ENCODE data around the gene GPR78.

Gene GPR78

GRCh38 chr4:8609406-8609805, 29.2 kb downstream of the GPR78 start:
- TF ChIP-seq, protein P1, sequence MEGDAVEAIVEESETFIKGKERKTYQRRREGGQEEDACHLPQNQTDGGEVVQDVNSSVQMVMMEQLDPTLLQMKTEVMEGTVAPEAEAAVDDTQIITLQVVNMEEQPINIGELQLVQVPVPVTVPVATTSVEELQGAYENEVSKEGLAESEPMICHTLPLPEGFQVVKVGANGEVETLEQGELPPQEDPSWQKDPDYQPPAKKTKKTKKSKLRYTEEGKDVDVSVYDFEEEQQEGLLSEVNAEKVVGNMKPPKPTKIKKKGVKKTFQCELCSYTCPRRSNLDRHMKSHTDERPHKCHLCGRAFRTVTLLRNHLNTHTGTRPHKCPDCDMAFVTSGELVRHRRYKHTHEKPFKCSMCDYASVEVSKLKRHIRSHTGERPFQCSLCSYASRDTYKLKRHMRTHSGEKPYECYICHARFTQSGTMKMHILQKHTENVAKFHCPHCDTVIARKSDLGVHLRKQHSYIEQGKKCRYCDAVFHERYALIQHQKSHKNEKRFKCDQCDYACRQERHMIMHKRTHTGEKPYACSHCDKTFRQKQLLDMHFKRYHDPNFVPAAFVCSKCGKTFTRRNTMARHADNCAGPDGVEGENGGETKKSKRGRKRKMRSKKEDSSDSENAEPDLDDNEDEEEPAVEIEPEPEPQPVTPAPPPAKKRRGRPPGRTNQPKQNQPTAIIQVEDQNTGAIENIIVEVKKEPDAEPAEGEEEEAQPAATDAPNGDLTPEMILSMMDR (IDR thresholded peaks at IDR 0.05; ENCODE audit: low read depth, low read length, missing control alignments), result no peak
- no peak overlapping the region for H3K4me3 ChIP-seq (replicated peaks; ENCODE audit: low read depth, low read length)
- DNase-seq (ENCODE audit: extremely low read depth, low read depth), result no peak

GRCh38 chr4:8609824-8610350, 29.7 kb downstream of the GPR78 start:
- DNase-seq (ENCODE audit: extremely low read depth, low read depth), result no peak
- H3K4me3 ChIP-seq (replicated peaks; ENCODE audit: low read depth, low read length), result no peak overlapping the region
- TF ChIP-seq, protein P1 (IDR thresholded peaks at IDR 0.05; ENCODE audit: low read depth, low read length, missing control alignments), result no peak

DNA sequence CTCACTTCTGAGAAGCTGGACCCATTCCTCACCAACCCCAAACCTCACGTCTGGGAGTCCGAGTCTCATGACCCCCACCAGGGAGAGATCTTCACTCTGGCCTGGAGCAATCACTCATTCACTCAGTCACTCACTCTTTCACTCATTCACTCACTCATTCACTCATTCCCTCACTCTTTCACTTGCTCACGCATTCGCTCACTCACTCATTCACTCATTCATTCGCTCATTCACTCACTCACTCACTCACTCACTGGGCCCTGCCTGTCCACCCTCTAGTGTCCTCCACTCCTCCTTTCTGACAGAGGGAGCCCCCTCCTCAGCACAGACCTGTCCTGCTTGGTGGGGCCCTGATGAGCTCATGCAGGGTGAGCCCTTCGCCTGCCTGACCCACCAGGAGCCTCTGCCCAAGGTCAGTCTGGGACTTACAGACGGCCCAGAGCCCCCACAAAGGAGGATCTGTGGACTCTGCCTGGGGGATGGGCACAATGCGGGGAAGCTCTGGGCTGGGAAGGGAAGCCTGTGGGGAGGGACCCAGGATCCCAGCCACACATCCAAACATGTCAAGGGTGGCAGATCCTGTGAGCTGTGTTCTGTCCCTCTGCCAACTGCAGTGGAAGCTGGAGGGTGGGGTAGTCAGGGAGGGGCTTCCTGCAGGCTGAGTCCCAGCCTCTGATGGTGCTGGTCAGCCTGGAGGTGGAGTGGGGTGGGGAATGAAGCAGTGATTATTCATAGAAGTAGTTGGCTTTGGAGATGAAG, 30.8 kb downstream of the GPR78 start:
- no peak overlapping the region for H3K4me3 ChIP-seq (replicated peaks; ENCODE audit: low read depth, low read length)
- DNase-seq (ENCODE audit: extremely low read depth, low read depth), result no peak
- TF ChIP-seq, protein P1 (IDR thresholded peaks at IDR 0.05; ENCODE audit: low read depth, low read length, missing control alignments), result no peak

- no peak overlapping the region for H3K4me3 ChIP-seq (replicated peaks; ENCODE audit: low read depth, low read length)
- TF ChIP-seq, protein P1 (IDR thresholded peaks at IDR 0.05; ENCODE audit: low read depth, low read length, missing control alignments), result no peak
- DNase-seq (ENCODE audit: extremely low read depth, low read depth), result no peak
Observed at GRCh38 chr4:8612646-8613045, 32.5 kb downstream of the GPR78 start.

GRCh38 chr4:8613421-8614364, 33.5 kb downstream of the GPR78 start:
- DNase-seq (ENCODE audit: extremely low read depth, low read depth), result no peak
- no peak overlapping the region for H3K4me3 ChIP-seq (replicated peaks; ENCODE audit: low read depth, low read length)
- TF ChIP-seq, protein P1 (IDR thresholded peaks at IDR 0.05; ENCODE audit: low read depth, low read length, missing control alignments), result no peak

GRCh38 chr4:8614365-8615193, 34.4 kb downstream of the GPR78 start:
- TF ChIP-seq, protein P1 (IDR thresholded peaks at IDR 0.05; ENCODE audit: low read depth, low read length, missing control alignments), result no peak
- DNase-seq (ENCODE audit: extremely low read depth, low read depth), result no peak
- no peak overlapping the region for H3K4me3 ChIP-seq (replicated peaks; ENCODE audit: low read depth, low read length)
